ENCODE data around the gene NCKAP5.

NCKAP5 gene

DNA sequence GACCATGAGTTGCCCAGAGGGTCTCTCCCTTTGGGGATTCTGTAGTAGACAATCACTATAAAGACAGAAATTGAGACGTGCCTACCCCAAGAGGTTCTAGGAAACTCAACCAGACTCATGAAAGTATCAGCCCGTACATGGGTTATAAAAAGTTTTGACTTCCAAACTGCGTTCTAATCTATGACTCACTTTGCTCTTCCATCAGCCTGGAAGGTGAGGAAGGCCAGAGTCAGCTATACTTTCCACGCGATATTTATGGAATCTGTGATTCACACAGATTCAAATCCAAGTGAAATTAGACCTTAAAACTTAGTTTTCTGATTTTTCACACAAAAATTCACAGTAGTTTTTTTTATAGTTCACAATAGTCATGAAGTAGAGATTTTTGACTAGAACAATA is 890.6 kb downstream of the NCKAP5 start:
- no peak for DNase-seq

DNA sequence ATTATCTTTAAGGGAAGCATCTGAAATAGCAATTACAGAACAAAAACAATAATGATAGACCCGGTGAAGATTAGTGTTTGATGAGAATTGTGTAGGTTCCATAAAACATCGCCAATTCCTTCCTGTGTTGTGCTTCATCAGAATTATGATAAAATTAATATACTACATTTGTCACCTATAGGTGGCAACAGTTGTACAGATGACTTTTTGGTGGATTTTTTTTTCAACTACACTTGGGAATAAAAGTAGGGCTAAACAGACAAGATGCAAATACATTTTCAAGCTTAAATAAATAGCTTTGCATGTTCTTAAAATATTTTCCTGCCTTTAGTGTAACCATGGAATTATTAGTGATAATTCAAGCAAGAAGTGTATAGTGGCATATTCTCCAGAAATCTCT is 891.3 kb downstream of the NCKAP5 start:
- DNase-seq = no peak

- DNase-seq = no peak
These were observed 897.0 kb downstream of the NCKAP5 start for GRCh38 chr2:132671151-132671835.

DNA sequence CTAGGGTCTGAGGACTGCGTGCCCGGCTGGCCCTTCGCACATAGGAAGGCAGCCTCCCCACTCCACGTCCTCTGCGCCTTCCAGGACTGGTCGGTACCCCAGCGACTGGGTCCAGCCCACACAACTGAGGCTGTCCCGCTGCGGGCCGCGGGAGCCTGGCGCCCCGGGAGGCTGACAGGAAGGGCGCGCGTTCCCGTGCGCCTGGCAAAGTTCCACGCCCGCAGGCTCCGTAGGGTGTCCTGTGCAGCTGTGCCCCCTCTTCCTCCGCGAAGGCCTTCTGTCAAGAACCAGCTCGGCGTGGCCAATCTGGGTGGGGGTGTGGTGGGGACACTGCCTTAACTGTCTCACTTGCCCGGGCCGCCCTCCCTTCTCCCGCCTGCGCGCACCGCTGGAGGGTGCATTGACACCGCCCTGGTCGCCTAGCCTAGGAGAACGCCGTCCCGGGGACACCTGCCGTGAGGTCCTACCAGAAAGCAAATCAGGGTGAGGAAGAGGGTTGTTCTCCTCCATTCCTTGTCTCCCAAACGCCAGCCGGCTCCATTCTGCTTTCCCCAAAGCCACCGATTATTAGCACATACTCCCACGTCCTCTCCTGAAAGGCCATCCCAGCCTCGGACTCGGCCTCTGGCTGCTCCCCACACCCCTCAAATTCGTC is 897.6 kb downstream of the NCKAP5 start:
- DNase-seq = no peak

GRCh38 chr2:132669908-132670495 is 898.3 kb downstream of the NCKAP5 start, which contains the start of gene LYPD1:
LYPD1 (minus strand) TSS chr2:132670205; CDS start chr2:132669932, 273 bp downstream.
- no peak for DNase-seq

- DNase-seq = no peak
These were observed 899.0 kb downstream of the NCKAP5 start for GRCh38 chr2:132668987-132669907.

GRCh38 chr2:132668189-132668823 is 900.0 kb downstream of the NCKAP5 start:
- DNase-seq = no peak

GRCh38 chr2:132667706-132668105 is 900.6 kb downstream of the NCKAP5 start:
- DNase-seq = no peak

DNA sequence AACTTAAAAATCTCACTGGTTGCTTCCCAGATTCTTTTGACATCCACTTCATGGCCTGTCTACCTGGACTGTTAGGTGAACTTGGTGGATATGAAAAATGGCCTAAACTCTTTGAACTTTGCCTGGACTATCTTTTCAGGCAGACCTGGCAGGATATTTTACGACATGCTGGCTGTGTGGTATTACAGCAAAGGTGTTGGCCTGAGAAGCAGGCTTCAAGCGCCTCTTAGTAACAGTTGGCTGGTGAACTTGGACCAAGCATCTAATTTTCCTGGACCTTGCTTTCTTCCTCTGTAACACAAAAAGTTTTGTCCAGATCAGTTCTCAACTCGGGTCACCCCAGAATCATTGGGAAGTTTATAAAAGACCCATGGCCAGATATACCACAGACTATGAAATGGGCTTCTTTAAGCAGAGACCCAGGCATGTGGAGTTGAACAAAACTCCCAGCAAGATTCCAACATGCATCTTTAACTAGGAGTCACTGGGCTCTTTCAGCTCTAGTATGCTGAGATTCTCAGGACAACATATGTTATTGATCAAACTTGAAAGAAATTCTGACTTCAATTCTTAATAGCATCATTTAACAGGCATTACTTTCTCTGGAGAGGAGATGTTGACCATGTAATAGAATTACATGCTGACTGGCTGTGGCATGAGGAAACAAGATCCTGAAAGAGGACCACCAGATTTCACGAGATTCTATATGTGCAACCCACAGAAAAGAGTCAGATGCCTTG is 902.7 kb downstream of the NCKAP5 start:
- DNase-seq = no peak

DNA sequence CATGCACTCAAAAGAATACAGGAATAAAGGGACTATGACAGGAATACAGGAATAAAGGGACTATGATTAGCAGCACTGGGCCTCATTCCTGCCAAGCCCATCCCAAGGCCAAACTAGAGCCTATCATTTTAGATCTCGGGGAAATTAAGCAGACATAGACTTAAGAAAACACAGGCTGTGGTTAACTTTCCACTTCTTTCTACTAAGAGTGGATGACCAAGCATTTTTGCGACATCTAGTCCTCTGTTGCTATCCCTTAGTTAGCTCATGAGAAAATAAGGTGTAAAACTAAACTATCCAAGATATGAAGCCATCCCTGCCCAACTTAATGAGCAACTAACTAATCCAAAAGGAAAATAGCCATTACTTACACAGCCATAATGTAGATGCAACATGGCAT is 904.2 kb downstream of the NCKAP5 start:
- DNase-seq = no peak

DNA sequence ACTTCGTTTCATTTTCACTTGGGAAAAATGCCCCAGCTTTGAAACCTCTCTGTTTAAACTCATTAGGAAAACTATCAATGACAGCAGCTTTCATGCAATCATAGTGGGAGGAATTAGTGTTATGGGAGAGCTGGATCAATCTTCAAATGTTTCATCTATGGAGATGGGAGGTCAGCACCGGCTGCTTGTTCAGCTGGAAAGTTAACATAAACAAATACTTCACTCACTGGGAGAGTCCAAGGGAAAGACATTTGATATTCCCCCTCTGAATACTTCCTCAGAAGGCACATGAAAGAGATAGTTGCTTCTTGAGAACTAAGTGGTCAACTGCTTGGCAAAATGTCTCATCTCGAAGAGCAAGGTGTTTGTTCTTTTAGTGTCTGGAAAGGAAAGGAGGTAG is 905.5 kb downstream of the NCKAP5 start:
- no peak for DNase-seq

DNA sequence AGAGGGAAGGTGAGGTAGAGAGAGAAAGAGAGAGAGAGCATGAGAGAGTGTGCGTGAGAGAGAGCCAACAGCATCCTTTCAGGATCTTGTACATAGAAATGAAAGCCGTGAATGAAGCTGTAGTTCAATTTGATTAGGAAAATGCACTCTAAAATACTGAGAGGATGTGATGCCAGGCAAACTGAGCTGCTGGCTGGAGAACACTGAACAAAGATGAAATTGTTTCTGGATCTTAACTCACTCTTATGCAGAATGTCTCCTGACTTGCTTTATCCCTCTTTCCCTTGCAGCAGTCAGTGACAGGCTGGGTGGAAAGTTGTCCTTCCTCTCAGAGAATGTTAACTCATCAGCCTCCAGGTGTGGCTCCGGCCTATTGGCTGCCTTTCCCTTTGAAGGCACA is 908.9 kb downstream of the NCKAP5 start:
- DNase-seq = no peak

DNA sequence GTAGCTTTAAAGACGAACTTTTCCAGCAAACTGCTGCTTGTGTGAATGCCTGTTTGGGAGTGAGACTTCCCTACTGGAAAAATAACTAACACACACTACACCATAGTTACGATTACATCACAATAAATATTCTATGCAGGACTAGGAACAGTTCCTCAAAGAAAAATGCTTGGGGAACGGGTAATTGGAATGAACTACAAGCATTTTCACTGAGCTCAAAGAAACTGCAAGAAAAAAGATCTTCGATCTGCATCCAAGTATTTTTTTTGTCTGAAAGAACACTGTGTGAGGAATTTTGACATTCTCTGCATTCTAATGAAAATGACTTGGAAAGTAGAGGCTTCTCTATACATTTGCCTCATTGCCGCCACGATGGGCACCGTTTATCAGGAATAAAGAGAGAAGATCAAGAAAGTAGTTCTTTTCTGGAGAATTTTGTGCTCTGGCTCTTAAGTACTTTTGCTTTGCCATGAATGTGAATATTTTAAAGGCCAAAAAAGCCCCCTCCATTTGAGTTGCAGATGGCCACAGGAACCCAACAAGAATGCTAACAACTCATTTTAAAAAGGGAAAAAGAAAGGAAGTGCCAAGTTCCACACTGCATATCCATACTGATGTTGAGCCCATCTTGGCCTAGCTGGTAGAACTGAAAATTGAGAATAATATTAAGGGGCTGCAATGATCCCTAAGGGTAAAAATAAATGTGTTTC is 911.8 kb downstream of the NCKAP5 start:
- no peak for DNase-seq

DNA sequence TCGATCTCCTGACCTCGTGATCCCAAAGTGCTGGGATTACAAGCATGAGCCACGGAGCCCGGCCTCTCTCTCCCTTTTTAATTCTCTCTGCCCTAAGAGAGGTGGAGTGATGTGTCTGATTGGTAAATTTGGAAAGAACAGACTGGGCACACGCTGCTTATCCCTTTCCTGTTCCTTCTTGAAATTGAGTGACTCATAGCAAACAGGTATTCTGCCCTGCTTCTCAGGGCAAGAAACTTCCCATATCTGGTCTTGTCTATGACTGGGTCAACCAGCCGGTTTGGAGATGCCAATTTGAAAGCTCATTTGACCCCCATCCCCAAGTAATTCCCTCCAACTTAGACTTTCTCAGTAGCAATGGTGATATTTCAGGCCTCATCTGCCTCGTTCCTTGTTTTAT is 913.3 kb downstream of the NCKAP5 start:
- no peak for DNase-seq

DNA sequence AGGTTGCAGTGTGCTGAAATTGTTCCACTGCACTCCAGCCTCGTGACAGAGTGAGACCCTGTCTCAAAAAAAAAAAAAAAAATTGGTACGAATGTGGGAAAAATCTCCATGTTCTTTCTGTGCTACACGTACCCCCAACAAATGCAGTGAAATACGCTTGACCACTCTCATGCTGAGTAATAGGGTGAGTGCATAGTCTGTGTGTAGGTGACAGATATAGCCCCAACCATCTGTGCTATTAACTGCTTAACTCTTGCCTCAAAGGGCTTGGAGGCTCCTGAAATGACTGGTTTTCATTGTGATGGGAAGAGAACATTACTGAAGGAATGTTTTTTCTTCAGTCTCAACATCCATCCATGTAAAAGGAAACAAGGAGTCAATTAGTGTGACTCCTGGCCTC is 913.9 kb downstream of the NCKAP5 start:
- no peak for DNase-seq

- DNase-seq = no peak
These were observed 915.8 kb downstream of the NCKAP5 start for GRCh38 chr2:132652474-132652873.

GRCh38 chr2:132651115-132652045 is 916.9 kb downstream of the NCKAP5 start:
- DNase-seq = no peak

GRCh38 chr2:132646540-132647108 is 921.6 kb downstream of the NCKAP5 start:
- no peak for DNase-seq

GRCh38 chr2:132645722-132646539 is 922.3 kb downstream of the NCKAP5 start:
- no peak for DNase-seq
